Esophagus muscularis mucosa (tissue), 4 donors: ENCODE results near the gene MEF2A. TPM values are rescaled to one million over a fixed set of nuclear protein-coding genes. Genes with fewer than 3 reads are reported as not detected.

ENCODE experiments used
- DNase-seq: peaks from one replicate; pipeline ENCODE4 v3.0.0-alpha.2; 2017; ENCODE audit errors: extremely low spot score
- H3K27ac ChIP-seq, 4 donors: fragments of 200-600 bp; sonication (generic); replicated peaks in 1 of 4; 1 replicate in 3 of 4; 2 replicates in 1 of 4; pipeline ENCODE4 v1.5.1; 2016 to 2019; ENCODE audit warnings: mild to moderate bottlenecking in 1 of 4
- H3K27me3 ChIP-seq, 4 donors: fragments of 200-600 bp; sonication (generic); one replicate each; pipeline versions ENCODE4 v1.5.1 to v1.6.0; 2016 to 2019
- H3K36me3 ChIP-seq, 4 donors: fragments of 200-600 bp; sonication (generic); one replicate each; pipeline ENCODE4 v1.5.1; 2016 to 2019
- H3K4me1 ChIP-seq, 4 donors: fragments of 200-600 bp; sonication (generic); one replicate each; pipeline ENCODE4 v1.5.1; 2016 to 2019
- H3K4me3 ChIP-seq, 4 donors: fragments of 200-600 bp; sonication (generic); 1 replicate in 2 of 4; 2 replicates in 2 of 4; pipeline ENCODE4 v1.5.1; 2016 to 2019; ENCODE audit warnings: mild to moderate bottlenecking in 4 of 4, moderate library complexity in 1 of 4
- H3K9me3 ChIP-seq, 4 donors: fragments of 200-600 bp; sonication (generic); 1 replicate in 3 of 4; 2 replicates in 1 of 4; pipeline ENCODE4 v1.5.1; 2016 to 2019
- EP300 ChIP-seq: sonication (generic); formaldehyde crosslinking; IDR thresholded peaks from one replicate; pipeline ENCODE4 v1.6.1; 2017; ENCODE audit warnings: antibody characterized with exemption
- POLR2A ChIP-seq: fragments of 450-650 bp; IDR thresholded peaks from one replicate; pipeline ENCODE4 v1.6.1; 2017; ENCODE audit warnings: antibody characterized with exemption, moderate library complexity, mild to moderate bottlenecking, low read depth
- POLR2AphosphoS5 ChIP-seq, 2 donors: sonication (generic); formaldehyde crosslinking; IDR thresholded peaks; one replicate each; pipeline ENCODE4 v1.6.1; 2017; ENCODE audit warnings: antibody characterized with exemption in 2 of 2
- WGBS: methylation state at CpG from one replicate; pipeline ENCODE4 v1.1.5; 2018; 5-methylcytosine and 5-hydroxymethylcytosine counted together
- intact Hi-C: fragments of 100-400 bp; cut with DNase I; formaldehyde crosslinking; loops from one replicate; pipeline ENCODE4 v1.15.1; 2023
- total RNA-seq, 4 donors: library from RNA; depleted of rRNA; stranded (reverse); fragments of >200 nt; gene quantifications; one replicate each; pipeline versions ENCODE4 v1.1.0 to v1.2.1, GENCODE V29; 2016
- TF ChIP-seq, protein P1 (sequence below), 3 experiments: fragments of 200-600 bp in 2 of 3; fragments of 450-650 bp in 1 of 3; sonication (generic) in 2 of 3; IDR thresholded peaks; one replicate each; pipeline ENCODE4 v1.5.1; 2017 to 2019; ENCODE audit warnings: antibody characterized with exemption in 3 of 3, mild to moderate bottlenecking in 2 of 3, moderate library complexity in 1 of 3

Gene MEF2A
- total RNA-seq, 4 donors from 2014 or later: 63.1 to 76.7 (median 73.3) TPM

DNA sequence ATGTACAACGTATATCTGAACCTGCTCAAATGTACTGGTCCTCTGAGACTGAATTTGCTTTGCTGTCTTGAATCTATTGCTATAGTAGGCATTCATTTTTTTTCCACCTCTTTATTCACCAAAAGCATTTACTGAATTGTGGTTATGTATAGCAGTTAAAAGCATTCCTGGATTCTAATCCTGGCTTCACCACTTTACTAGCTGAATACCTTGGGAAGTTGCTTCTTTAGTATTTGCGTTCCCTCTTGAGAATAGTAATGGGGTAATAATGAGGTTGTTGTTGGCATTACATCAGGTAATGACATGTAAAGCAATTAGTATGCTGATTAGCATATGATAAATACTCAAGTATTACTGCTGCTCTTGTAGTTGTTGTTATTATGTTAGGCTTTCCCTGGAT, 29.1 kb downstream of the MEF2A start:
- TF ChIP-seq POLR2AphosphoS5 (IDR thresholded peaks at IDR 0.05) (no peak), EP300 (no peak), POLR2A (no peak)
- TF ChIP-seq, protein P1, sequence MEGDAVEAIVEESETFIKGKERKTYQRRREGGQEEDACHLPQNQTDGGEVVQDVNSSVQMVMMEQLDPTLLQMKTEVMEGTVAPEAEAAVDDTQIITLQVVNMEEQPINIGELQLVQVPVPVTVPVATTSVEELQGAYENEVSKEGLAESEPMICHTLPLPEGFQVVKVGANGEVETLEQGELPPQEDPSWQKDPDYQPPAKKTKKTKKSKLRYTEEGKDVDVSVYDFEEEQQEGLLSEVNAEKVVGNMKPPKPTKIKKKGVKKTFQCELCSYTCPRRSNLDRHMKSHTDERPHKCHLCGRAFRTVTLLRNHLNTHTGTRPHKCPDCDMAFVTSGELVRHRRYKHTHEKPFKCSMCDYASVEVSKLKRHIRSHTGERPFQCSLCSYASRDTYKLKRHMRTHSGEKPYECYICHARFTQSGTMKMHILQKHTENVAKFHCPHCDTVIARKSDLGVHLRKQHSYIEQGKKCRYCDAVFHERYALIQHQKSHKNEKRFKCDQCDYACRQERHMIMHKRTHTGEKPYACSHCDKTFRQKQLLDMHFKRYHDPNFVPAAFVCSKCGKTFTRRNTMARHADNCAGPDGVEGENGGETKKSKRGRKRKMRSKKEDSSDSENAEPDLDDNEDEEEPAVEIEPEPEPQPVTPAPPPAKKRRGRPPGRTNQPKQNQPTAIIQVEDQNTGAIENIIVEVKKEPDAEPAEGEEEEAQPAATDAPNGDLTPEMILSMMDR (IDR thresholded peaks at IDR 0.05): no peak
- Histone ChIP-seq H3K4me3 (no peak overlapping the region), H3K9me3 (no peaks in the 10 kb centered on the region), H3K36me3 (peaks cover 0 to 4% (median 3%) of the 10 kb centered on the region in 4 donors), H3K4me1 (peaks cover 42 to 54% (median 48%) of the 10 kb centered on the region in 4 donors), H3K27me3 (no peaks in the 10 kb centered on the region), H3K27ac (no peak overlapping the region)
- WGBS: 84% methylated on average over 2 of the region's 2 CpGs
- intact Hi-C loops: no loop called here
- no peak for DNase-seq

DNA sequence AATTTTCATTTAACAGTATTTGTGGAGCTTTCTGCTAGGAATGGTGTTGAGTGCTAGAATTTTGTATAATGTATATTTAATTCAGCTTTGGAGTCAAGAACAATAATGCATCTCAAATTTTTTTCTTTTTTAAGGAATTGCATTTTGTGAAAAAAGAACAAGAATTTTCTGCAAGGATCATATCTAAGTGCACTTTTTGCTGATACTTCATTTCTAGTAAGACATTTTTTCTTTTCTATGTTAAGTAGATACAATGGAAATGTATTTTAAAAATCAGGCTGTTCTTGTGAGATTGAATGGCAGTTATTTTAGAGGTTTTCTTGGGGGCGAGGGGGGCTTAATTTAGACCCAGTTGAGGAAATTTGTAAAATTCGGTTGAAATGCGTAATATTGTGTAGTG, 32.5 kb downstream of the MEF2A start:
- peaks cover 0 to 9% (median 8%) of the 10 kb centered on the region in 4 donors for H3K36me3 ChIP-seq
- no peaks in the 10 kb centered on the region for H3K9me3 ChIP-seq
- H3K4me1 ChIP-seq: peaks cover 32 to 37% (median 33%) of the 10 kb centered on the region in 4 donors
- H3K27ac ChIP-seq: no peak overlapping the region
- no peaks in the 10 kb centered on the region for H3K27me3 ChIP-seq
- no peak for DNase-seq
- intact Hi-C loops: no loop called here
- WGBS: 97% methylated on average over 3 of the region's 3 CpGs
- TF ChIP-seq, protein P1 (IDR thresholded peaks at IDR 0.05): no peak
- TF ChIP-seq POLR2A: no peak
- no peak for TF ChIP-seq POLR2AphosphoS5 (IDR thresholded peaks at IDR 0.05)
- no peak for TF ChIP-seq EP300
- H3K4me3 ChIP-seq: no peak overlapping the region

- DNase-seq: no peak
- Histone ChIP-seq H3K27ac (no peak overlapping the region), H3K9me3 (no peaks in the 10 kb centered on the region), H3K4me1 (peaks cover 28 to 45% (median 39%) of the 10 kb centered on the region in 4 donors), H3K4me3 (no peak overlapping the region), H3K27me3 (no peaks in the 10 kb centered on the region), H3K36me3 (peaks cover 0 to 9% (median 8%) of the 10 kb centered on the region in 4 donors)
- intact Hi-C loops: no loop called here
- 93% methylated on average over 1 of the region's 1 CpG for WGBS
- TF ChIP-seq, protein P1 (IDR thresholded peaks at IDR 0.05): no peak
- TF ChIP-seq EP300: no peak
- no peak for TF ChIP-seq POLR2AphosphoS5 (IDR thresholded peaks at IDR 0.05)
- TF ChIP-seq POLR2A: no peak
Observed at GRCh38 chr15:99603828-99604227, 38.0 kb downstream of the MEF2A start.

DNA sequence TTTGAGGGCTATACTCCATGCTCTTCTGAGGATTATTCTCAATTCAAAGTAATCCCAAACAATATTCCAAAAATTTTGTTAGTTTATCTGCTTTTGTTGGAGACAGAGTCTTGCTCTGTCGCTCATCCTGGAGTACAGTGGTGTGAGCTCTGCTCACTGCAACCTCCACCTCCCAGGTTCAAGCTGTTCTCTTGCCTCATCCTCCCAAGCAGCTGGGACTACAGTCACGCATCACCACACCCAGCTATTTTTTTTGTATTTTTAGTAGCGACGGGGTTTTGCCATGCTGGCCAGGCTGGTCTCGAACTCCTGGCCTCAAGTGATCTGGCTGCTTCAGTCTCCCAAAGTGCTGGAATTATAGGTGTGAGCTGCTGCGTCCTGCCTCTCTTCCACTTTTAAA, 39.1 kb downstream of the MEF2A start:
- no peak for DNase-seq
- peaks cover 0 to 7% (median 6%) of the 10 kb centered on the region in 4 donors for H3K36me3 ChIP-seq
- H3K27me3 ChIP-seq: no peaks in the 10 kb centered on the region
- 89% methylated on average over 6 of the region's 6 CpGs for WGBS
- no peak overlapping the region for H3K27ac ChIP-seq
- H3K4me1 ChIP-seq: peaks cover 28 to 48% (median 41%) of the 10 kb centered on the region in 4 donors
- no peak overlapping the region for H3K4me3 ChIP-seq
- no peaks in the 10 kb centered on the region for H3K9me3 ChIP-seq
- TF ChIP-seq, protein P1 (IDR thresholded peaks at IDR 0.05): no peak
- TF ChIP-seq EP300 (no peak), POLR2AphosphoS5 (IDR thresholded peaks at IDR 0.05) (no peak), POLR2A (no peak)
- intact Hi-C loops: no loop called here

DNA sequence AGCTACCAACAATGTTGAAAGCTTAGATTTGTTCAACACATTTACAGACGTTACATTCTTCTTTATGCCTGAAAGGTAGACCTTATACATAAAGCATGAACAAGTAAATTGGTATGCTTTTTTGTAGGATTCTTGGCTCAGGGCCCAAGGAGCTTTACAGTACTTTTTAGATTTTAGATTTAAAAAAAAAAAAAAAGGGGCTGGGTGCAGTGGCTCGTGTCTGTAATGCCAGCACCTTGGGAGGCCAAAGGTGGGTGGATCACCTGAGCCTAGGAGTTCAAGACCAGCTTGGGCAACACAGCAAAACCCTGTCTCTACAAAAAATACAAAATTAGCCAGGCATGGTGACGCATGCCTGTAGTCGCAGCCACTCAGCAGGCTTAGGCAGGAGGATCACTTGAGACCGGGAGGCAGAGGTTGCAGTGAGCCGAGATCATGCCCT, 39.7 kb downstream of the MEF2A start:
- Histone ChIP-seq H3K4me1 (peaks cover 28 to 48% (median 42%) of the 10 kb centered on the region in 4 donors), H3K4me3 (no peak overlapping the region), H3K36me3 (peaks cover 0 to under 1% (median under 1%) of the 10 kb centered on the region in 4 donors), H3K27ac (no peak overlapping the region), H3K9me3 (no peaks in the 10 kb centered on the region), H3K27me3 (no peaks in the 10 kb centered on the region)
- TF ChIP-seq, protein P1 (IDR thresholded peaks at IDR 0.05): no peak
- TF ChIP-seq POLR2AphosphoS5 (IDR thresholded peaks at IDR 0.05) (no peak), EP300 (no peak), POLR2A (no peak)
- no peak for DNase-seq
- intact Hi-C loops: no loop called here
- WGBS: 75% methylated on average over 6 of the region's 6 CpGs
